ENCODE data around the gene C2orf66.

C2orf66 gene

DNA sequence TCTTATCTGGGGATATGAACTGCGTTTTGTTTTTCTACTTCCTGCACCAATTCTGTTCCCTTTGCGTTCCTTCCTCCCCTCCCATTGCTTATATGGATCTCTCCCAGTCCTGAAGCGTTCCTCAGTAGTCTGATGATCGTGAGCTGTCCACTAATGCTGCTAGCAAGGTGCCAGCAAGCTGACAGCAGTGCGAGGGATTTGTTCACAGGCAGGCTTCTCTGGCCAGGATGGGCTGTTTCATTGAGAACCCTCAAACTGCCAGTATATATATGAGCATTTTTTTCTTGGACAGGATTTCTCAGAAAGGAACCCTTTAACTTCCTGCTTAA, 49.8 kb downstream of the C2orf66 start:
- DNase-seq (ENCODE audit: low spot score): no peak

DNA sequence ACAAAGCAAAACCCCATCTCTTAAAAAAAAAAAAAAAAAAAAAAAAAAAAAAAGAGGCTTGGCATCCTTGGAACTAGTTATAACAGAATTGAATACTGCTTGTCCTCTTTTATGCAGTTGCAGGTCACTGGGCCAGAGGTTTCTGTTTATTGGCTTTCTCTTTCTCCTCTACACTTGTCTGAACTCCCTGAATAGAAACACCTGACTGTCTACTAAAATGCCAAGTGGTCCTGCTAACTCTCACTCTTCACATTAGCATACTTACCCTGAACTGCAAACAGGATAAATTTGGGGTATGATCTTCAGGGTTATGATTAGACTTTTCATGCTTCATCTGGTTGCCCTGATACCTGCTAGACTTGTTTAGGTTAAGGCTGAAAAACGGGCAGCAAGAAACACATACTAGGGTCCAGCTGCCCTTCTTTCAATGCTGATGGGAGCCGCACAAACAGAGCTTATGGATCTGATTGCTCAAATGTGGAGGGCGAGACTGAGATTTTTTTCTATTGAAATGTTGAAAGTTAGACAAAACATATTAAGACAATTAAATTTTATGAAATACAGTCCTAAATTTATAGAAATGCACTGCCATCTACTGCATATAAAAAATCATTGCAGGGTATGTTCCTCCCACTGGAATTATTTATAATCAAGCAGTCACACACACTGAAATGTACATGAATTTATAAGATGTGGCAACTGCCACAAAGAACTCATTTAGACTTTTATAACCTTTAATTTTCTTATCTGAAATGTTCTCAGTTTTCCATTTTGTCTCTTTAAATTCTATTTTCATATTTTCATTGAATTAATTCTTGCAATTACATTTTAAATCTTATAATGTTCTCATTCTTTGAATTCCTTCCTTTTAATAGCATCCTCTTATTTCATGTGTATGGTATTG, 50.4 kb downstream of the C2orf66 start:
- no peak for DNase-seq (ENCODE audit: low spot score)

Data from LoVo (cell line).